ENCODE data around the gene SC5D. TPM values are rescaled to one million over a fixed set of nuclear protein-coding genes. Genes with fewer than 3 reads are reported as not detected.

SC5D gene
- total RNA-seq, 4 donors from 2014 or later = 12.9 to 31.5 (median 20.3) TPM

DNA sequence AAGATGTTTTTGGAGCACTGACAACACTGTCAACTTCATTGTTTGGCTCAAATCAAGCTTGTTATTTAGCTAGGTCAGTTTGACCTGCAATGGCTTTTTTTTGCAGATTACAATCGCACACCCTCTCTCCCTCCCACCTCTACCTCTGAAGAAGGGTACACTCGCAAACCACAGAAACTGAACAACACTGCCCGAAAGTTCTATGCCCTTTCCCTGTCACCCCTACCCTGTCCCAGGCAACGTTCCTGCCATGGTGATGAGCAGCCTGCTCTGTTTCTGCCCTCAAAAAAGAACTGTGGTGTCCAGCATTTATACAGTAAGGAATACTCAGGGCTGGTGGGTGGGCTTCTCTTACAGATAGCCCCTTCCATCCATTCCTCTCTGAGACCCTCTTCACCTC, 33.7 kb downstream of the SC5D start:
- TF ChIP-seq POLR2A (IDR thresholded peaks at IDR 0.05) (no peak), EP300 (IDR thresholded peaks at IDR 0.05; ENCODE audit: low read depth) (no peak), POLR2AphosphoS5 (IDR thresholded peaks at IDR 0.05) (no peak)
- TF ChIP-seq, protein P1, sequence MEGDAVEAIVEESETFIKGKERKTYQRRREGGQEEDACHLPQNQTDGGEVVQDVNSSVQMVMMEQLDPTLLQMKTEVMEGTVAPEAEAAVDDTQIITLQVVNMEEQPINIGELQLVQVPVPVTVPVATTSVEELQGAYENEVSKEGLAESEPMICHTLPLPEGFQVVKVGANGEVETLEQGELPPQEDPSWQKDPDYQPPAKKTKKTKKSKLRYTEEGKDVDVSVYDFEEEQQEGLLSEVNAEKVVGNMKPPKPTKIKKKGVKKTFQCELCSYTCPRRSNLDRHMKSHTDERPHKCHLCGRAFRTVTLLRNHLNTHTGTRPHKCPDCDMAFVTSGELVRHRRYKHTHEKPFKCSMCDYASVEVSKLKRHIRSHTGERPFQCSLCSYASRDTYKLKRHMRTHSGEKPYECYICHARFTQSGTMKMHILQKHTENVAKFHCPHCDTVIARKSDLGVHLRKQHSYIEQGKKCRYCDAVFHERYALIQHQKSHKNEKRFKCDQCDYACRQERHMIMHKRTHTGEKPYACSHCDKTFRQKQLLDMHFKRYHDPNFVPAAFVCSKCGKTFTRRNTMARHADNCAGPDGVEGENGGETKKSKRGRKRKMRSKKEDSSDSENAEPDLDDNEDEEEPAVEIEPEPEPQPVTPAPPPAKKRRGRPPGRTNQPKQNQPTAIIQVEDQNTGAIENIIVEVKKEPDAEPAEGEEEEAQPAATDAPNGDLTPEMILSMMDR (IDR thresholded peaks at IDR 0.05) = no peak
- 80 to 83% methylated on average over 4 of the region's 4 CpGs for WGBS, 2 donors (ENCODE audit: low coverage in 1 of 2)
- in situ Hi-C loops (cut with MboI; ENCODE audit: low pct_ligation_motif_present in 1 of 4, low pct_unique_long_range_greater_than_20kb in 1 of 4, low sequenced_read_pairs in 3 of 4) (no loop called here), intact Hi-C loops (cut with DNase I; ENCODE audit: low total_unique reads) (no loop called here)
- H3K36me3 ChIP-seq = no peaks in the 10 kb centered on the region
- no peaks in the 10 kb centered on the region for H3K27me3 ChIP-seq
- no peak for DNase-seq
- no peak overlapping the region for H3K4me3 ChIP-seq
- H3K4me1 ChIP-seq = no peaks in the 10 kb centered on the region
- H3K27ac ChIP-seq = no peak overlapping the region
- no peaks in the 10 kb centered on the region for H3K9me3 ChIP-seq

DNA sequence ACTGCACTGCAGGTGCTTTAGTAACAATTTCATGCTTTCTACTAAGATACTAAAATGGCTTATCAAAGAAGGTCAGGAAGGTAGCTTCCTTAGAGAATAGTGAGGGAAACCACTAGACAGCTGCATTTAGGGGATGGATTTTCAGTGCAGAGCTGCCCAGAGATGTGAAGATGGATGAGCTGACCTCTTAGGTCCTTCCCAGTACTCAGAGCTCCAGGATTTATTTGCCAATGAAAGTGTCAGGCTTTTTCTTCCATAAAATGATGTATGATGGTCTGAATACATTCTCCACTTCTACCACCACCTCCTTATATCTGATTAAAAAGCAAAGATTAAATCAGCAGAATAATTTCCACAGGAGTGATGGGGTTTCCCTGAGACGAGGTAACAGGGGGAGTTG, 35.0 kb downstream of the SC5D start:
- Histone ChIP-seq H3K4me1 (no peaks in the 10 kb centered on the region), H3K36me3 (no peaks in the 10 kb centered on the region), H3K27ac (no peak overlapping the region), H3K4me3 (no peak overlapping the region), H3K9me3 (no peaks in the 10 kb centered on the region), H3K27me3 (no peaks in the 10 kb centered on the region)
- intact Hi-C loops (cut with DNase I; ENCODE audit: low total_unique reads) (no loop called here), in situ Hi-C loops (cut with MboI; ENCODE audit: low pct_ligation_motif_present in 1 of 4, low pct_unique_long_range_greater_than_20kb in 1 of 4, low sequenced_read_pairs in 3 of 4) (no loop called here)
- DNase-seq = no peak
- TF ChIP-seq, protein P1 (IDR thresholded peaks at IDR 0.05) = no peak
- no peak for TF ChIP-seq POLR2A (IDR thresholded peaks at IDR 0.05)
- no peak for TF ChIP-seq POLR2AphosphoS5 (IDR thresholded peaks at IDR 0.05)
- TF ChIP-seq EP300 (IDR thresholded peaks at IDR 0.05; ENCODE audit: low read depth) = no peak
- WGBS, 2 donors (ENCODE audit: low coverage in 1 of 2) = 57 to 77% methylated on average over 1 of the region's 1 CpG

DNA sequence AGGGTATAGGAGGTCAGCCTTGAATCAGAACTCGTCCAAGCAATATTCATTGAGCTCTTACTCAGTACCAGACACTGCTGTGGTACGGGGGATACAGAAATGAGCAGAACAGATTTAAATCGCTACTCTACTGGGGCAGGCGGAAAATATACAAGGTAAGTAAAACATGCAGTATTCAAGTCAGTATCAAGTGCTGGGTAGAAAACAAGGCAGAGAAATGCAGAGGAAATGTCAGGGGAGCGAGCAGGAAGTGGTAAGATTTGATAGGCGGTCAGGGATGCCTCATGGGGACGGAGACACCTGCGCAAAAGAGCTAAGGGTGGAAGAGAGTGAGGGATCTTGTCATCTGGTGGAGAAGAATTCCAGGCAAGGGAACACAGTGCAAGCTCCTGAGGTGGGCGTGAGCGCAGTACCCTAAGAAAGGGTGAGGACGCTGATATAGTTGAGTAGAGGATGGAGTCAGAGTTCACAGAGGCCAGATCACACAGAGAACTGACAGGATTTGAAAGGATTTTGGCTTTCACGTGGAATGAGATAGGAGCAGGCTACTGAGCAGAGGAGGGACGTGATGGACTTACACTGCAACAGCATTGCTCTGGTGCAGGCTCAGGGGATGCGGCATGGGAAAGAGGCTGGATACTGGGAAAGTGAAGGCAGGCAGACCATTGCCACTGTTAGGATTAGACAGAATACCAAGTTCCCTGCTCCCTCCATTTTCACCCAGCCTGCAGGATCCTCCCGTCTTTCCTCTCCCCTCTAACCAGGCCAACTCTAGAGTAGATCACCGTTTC, 35.8 kb downstream of the SC5D start:
- H3K27ac ChIP-seq = no peak overlapping the region
- in situ Hi-C loops (cut with MboI; ENCODE audit: low pct_ligation_motif_present in 1 of 4, low pct_unique_long_range_greater_than_20kb in 1 of 4, low sequenced_read_pairs in 3 of 4) = no loop called here
- H3K27me3 ChIP-seq = no peaks in the 10 kb centered on the region
- no peak for DNase-seq
- intact Hi-C loops (cut with DNase I; ENCODE audit: low total_unique reads) = no loop called here
- 76 to 87% methylated on average over 9 to 16 of the region's 16 CpGs for WGBS, 2 donors (ENCODE audit: low coverage in 1 of 2)
- TF ChIP-seq, protein P1 (IDR thresholded peaks at IDR 0.05) = no peak
- TF ChIP-seq EP300 (IDR thresholded peaks at IDR 0.05; ENCODE audit: low read depth) (no peak), POLR2A (IDR thresholded peaks at IDR 0.05) (no peak), POLR2AphosphoS5 (IDR thresholded peaks at IDR 0.05) (no peak)
- no peaks in the 10 kb centered on the region for H3K36me3 ChIP-seq
- no peaks in the 10 kb centered on the region for H3K9me3 ChIP-seq
- H3K4me1 ChIP-seq = no peaks in the 10 kb centered on the region
- no peak overlapping the region for H3K4me3 ChIP-seq

DNA sequence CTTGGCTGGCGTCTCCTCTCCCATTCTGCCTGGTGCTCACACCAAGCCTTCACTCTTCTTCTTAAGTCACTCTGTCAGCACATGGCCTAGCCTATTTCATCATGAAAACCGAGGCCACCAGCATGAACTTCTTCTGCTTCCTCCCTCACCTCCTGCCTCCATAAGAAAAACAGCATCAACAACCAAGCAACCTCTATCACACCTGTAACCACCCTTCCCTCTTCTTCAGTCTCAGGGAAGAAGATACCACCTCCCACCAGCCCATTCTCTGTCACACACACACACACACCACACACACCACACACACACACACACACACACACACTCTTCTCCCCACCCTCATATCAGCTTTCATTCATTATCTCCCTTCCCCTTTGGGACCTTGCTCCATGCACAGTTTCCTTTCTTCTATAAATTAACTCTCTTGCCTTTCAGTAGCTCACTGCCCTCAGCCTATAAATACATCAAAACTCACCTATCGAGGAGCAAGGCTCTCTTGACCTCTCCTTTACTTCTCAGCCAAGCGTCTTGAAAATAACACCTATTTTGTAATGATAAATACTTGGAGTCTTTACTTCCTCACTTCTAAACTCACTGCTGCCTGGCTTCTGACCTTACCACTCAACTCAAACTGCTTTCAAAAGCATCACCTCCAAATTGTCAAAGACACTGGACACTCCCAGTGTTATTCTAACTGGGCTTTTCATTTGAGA, 36.6 kb downstream of the SC5D start:
- no peaks in the 10 kb centered on the region for H3K9me3 ChIP-seq
- H3K4me3 ChIP-seq = no peak overlapping the region
- no peak for TF ChIP-seq EP300 (IDR thresholded peaks at IDR 0.05; ENCODE audit: low read depth)
- TF ChIP-seq, protein P1 (IDR thresholded peaks at IDR 0.05) = no peak
- no peak for DNase-seq
- no peaks in the 10 kb centered on the region for H3K27me3 ChIP-seq
- in situ Hi-C loops (cut with MboI; ENCODE audit: low pct_ligation_motif_present in 1 of 4, low pct_unique_long_range_greater_than_20kb in 1 of 4, low sequenced_read_pairs in 3 of 4) (no loop called here), intact Hi-C loops (cut with DNase I; ENCODE audit: low total_unique reads) (no loop called here)
- no peak overlapping the region for H3K27ac ChIP-seq
- 54 to 60% methylated on average over 4 of the region's 4 CpGs for WGBS, 2 donors (ENCODE audit: low coverage in 1 of 2)
- H3K4me1 ChIP-seq = no peaks in the 10 kb centered on the region
- no peaks in the 10 kb centered on the region for H3K36me3 ChIP-seq

Data from transverse colon (tissue), 4 donors.